Activated CD8-positive, alpha-beta memory T cell treated with anti-CD3 and anti-CD28 coated beads for 48 hours (primary cell): ENCODE results near the gene MT3.
"Not testable (repeated sequence)": the region's sequence is repeated elsewhere in the genome, so short reads cannot be mapped to it uniquely, and the experiment has no call there.

Experiments
- DNase-seq, 3 experiments: peaks; one replicate each; pipeline ENCODE4 v3.0.0-alpha.2; 2020; ENCODE audit warnings: low read depth in 2 of 3, low spot score in 2 of 3

Gene MT3

GRCh38 chr16:56609463-56609921, 20.2 kb downstream of the MT3 start:
- DNase-seq: no peak

- DNase-seq: peak in 1 of 3 experiments; percentile 41
Measured at GRCh38 chr16:56610017-56610608, 20.8 kb downstream of the MT3 start.

- DNase-seq: no peak
Measured at GRCh38 chr16:56610609-56611111, 21.3 kb downstream of the MT3 start.

- DNase-seq: no peak
Measured at GRCh38 chr16:56611281-56611833, 22.0 kb downstream of the MT3 start.

- no peak for DNase-seq
Measured at GRCh38 chr16:56613706-56614105, 24.4 kb downstream of the MT3 start.

- DNase-seq: no peak
Measured at GRCh38 chr16:56614549-56614991, 25.2 kb downstream of the MT3 start.

GRCh38 chr16:56615353-56615752, 26.0 kb downstream of the MT3 start:
- DNase-seq: no peak

GRCh38 chr16:56616608-56617211, 27.4 kb downstream of the MT3 start:
- DNase-seq: no peak

- DNase-seq: no peak
Measured at GRCh38 chr16:56617212-56618085, 28.1 kb downstream of the MT3 start.

- DNase-seq: no peak
Measured at GRCh38 chr16:56618138-56618537, 28.8 kb downstream of the MT3 start.

- DNase-seq: no peak
Measured at GRCh38 chr16:56620339-56620897, 31.1 kb downstream of the MT3 start.

GRCh38 chr16:56621665-56622445, 32.5 kb downstream of the MT3 start:
- DNase-seq: not testable (repeated sequence)

GRCh38 chr16:56623184-56623583, 33.9 kb downstream of the MT3 start:
- DNase-seq: not testable (repeated sequence)

GRCh38 chr16:56623637-56624036, 34.3 kb downstream of the MT3 start:
- no peak for DNase-seq

GRCh38 chr16:56625140-56625942, 36.0 kb downstream of the MT3 start, which contains the start of gene MT1E:
Gene MT1E (plus strand): TSS chr16:56625781. CDS start chr16:56625852, 71 bp downstream.
- peak in 1 of 3 experiments; percentile 61 for DNase-seq

- no peak for DNase-seq
Measured at GRCh38 chr16:56625943-56626654, 36.8 kb downstream of the MT3 start.

GRCh38 chr16:56626685-56627084, 37.4 kb downstream of the MT3 start:
- DNase-seq: no peak

GRCh38 chr16:56628486-56629350, 39.4 kb downstream of the MT3 start:
- DNase-seq: no peak
